CD4-positive, alpha-beta T cell treated with Interleukin-12 subunit alpha and Interleukin-12 subunit beta, for 1 hour (primary cell): Measurements from ENCODE around the gene CEP41.
"Not testable (repeated sequence)": the region's sequence is repeated elsewhere in the genome, so short reads cannot be mapped to it uniquely, and the experiment has no call there.

Experiments
- DNase-seq: peaks from one replicate; pipeline ENCODE4 v3.0.0-alpha.2; 2020

The CEP41 gene

DNA sequence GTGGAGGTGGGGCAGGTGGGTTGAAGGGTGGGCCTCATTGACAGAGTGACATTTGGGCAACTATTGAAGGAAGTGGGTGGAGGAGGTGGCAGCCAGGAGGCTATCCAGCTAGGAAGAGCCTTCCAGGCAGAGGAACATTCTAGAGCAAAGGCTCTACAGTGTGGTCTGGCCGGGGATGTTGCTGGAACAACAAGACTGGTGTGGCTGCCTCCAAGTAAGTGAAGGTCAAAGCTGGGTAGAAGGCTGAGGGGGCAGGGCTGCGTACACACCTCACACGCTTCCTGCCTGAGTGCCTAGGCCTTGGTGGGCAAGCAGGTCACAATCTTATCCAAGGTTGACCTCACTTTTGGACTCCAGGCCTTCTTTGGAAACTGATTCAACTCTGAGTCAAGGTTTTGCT, 53.9 kb downstream of the CEP41 start:
- DNase-seq = no peak

DNA sequence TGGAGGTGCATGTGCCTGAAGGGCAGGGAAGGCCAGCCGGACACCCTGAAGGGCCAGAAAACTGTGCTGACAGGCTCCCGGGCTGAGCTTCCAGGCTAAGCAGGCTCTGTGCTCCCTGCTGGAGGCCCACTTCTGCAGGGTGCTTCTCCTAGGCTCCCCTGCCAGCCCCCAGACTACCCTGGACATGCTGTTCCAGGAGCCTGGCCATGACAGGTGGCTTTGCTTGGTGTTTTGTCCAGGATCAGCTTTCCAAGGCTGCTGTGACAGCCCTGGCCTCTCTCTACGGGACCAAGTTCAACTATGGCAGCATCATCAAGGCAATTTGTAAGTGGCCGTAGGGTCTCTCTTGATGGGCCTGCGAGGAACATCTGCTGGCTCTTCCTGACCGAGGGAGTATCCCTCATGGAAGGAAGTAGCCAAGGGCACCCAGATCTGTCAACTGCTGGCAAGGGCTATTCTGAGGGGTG, 55.2 kb downstream of the CEP41 start:
- DNase-seq = no peak

DNA sequence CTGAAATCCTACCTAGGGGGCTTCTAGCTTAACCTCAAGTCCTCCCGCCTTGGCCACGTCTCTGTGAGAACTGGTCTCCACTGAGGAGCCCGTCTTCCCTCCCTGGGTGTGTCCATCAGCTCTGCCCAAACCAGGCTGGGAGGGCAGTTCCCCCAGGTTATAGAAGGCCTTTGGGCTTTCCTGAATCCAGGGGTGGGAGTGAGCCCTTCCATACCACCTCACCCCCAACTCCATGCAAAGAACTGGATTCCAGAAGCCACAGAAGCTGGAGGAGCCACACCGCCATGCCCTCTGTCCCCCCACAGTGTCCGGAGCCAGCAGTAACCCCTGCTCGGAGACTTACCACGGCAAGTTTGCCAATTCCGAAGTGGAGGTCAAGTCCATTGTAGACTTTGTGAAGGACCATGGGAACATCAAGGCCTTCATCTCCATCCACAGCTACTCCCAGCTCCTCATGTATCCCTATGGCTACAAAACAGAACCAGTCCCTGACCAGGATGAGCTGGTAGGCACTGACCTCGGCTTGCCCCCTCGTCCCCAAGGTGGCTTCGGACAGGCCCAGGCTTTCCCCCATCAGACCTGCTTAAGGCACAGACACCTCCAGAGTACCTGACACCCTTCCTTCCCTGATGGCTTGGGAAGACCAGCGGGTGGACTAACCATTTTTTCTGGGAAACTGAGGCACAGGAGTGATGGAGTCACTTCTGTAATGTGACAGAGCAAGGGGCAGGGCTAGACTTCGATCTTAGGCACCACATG, 55.8 kb downstream of the CEP41 start:
- DNase-seq = no peak

DNA sequence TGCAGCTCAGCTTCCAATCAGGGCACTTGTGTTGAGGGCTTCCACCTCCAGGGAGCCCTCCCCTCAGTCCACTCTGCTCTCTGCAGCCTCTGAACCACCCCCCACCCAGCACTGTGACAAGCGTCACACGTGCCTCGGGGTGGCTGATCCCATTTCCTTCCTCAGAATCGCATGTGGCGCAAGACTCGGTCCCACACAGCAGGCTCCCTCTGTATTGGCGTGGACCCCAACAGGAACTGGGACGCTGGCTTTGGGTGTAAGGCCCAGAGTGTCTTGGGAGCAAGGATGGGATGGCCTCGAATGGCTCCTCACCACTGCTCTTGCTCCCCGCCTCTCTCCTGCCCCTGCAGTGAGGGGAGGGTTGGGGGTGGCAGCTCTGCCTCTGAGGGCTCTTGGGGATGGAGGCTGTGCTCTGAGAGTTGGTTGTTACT, 56.4 kb downstream of the CEP41 start:
- DNase-seq = no peak

DNA sequence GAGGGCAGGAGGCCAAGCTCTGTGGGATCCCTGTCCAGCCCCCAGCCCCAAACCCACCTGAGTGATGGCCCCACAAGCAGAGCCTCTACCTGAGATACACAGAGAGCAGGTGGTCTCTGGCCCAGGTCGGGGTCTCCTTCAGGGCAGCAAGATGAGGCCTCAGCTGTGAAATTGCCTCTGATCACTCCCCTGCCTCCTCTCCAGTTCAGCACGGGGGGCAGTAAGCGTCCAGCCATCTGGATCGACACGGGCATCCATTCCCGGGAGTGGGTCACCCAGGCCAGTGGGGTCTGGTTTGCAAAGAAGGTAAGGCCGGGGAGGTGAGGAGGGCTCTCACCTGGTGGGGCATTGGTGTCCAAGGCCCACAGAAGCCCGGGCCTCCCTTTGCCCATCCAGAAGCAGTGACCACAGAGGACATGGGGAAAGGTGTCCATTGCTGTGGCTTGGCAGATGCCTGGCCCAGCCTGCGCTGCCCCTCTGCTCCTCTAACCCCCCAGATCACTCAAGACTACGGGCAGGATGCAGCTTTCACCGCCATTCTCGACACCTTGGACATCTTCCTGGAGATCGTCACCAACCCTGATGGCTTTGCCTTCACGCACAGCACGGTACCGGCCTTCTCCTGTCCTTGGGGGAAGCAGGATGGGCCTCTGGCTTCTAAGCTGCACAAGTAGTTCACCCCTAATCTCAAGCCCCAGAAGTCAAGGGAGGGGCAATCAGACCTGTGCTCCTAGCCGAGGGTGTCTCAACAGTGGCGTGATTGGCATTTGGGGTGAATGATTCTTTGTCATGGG, 57.4 kb downstream of the CEP41 start:
- no peak for DNase-seq

DNA sequence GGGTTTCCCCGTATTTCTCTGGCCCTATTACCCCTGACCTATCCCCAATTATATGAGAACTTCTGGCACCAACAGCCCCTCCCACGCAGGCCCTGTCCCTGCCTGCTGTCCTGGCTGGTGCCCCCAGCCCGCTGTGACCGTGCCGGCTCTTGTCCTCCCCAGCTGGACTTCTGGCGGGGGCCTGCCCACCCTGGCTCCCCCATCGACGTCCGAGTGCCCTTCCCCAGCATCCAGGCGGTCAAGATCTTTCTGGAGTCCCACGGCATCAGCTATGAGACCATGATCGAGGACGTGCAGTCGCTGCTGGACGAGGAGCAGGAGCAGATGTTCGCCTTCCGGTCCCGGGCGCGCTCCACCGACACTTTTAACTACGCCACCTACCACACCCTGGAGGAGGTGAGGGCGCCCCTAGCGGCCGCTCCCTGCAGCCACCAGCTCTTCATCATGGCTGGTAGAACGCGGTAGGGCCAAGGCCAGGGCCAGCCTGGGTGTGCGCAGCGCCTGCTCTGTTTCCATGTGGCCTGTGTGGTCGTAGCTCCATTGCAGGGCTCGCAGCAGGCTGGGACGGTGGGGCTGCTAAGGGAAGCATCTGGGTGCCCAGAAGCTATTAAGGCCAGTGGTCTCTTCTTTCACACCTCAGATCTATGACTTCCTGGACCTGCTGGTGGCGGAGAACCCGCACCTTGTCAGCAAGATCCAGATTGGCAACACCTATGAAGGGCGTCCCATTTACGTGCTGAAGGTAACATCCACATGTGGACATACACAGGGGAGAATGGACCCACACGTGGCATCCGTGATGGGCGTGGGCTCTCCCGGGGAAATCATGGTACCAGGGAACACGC, 59.1 kb downstream of the CEP41 start:
- DNase-seq = no peak

DNA sequence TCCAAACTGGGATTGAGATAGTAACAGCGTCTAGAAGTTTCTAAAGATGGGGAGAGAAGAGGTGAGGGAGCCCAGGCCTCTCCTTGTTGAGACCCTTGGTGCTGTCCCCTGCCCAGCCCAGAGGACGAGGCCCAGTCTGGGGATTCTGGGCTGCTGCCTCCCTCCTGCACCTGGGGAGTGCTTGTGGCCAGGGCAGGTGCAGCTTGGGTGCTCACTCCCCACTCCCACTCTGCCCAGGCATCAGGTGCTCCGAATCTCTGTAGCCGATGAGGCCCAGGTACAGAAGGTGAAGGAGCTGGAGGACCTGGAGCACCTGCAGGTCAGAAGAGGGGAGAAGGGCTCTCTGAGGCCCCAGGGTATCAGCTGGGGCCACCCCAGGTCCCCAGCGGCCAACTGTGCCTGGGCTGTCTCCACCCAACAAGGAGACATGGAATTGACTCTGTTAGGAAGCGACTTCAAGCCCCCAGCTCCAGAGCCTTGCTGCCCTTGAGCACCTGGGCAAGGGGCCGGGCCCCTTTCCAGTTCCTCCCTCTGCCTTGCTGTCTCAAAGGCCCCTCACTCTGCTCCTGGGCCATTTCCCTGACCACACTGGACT, 59.9 kb downstream of the CEP41 start:
- no peak for DNase-seq

DNA sequence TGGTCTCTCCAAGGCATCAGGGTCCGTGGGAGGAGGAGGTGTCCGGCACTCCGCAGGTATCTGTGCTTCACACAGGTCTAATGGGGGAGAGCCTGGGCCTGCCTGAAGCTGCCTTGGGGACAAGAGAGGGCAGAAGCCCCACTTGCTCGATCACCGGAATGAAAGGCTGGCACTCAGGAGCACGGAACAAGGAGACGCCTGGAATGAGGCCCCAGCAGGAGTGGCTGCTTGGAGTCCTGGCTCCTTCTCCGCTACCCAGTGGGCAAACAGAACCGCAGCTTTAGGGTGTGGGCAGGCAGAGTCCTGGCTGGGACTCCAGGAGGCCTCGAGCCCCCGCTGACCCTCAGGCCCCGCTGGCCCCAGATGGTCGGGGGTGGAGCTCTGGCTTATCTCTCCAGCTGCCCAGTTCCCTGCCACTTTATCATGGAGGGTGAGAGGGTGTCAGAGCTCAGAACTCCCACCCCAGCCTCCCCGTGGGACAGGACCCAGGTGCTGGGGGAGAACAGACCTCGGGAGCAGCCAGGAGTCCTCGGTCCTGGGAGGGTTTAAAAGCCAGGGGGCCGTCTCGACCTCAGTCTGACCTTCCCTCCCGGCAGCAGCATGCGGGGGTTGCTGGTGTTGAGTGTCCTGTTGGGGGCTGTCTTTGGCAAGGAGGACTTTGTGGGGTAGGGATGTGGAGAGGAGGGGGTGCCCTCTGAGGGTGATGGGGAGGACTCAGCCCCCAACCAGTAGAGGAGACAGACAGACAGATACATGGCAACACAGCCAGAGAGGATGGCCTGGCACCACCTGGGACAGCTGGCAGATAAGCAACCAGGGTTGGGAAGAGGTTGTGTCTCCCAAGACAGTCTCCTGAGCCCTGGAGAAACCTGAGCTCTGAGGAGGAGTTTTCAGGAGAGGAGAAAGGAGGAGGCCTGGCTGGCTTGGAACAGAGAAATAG, 60.6 kb downstream of the CEP41 start, which contains the start of gene CPA1:
Gene CPA1, plus strand, starts transcription at position 574 of the 940 bp plus-strand sequence. Its CDS starts 27 bp downstream, at position 601.
- DNase-seq = no peak

DNA sequence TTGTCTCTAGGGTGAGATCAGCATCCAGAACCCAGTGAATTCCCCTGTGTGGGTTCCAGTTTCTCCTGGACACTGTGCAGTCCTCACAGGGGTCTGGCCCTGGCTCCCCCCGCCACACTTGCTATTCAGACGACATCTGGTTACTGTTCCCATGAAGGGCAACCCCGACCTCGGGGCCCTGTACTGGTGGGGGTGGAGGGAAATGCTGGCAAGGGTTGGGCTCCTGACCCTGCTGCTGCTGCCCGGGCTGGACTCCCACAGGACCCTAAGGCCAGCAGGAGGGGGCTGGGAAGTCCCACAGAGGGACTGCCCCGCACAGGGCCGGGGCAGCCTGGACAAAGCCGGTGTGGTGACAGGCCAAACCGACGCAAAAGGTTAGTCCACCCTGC, 61.3 kb downstream of the CEP41 start:
- no peak for DNase-seq

DNA sequence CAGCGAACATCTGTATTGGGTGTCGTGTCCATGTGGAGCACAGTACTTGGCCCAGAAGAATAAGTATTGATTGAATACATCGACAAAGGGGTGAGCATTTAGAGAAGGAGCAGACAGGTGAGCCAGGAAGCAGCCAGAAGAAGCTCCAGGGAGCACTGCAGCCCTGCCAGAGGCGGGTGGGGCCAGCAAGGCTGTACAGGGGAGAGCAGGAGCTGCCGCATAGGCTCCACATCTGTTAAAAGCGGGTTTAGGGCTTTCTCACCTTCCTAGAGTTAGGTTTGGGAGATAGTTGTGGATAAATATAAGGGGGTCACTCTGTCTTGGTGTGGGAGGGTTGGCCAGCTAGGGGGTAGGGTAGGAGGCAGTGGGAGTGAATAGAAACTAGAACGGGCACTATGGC, 61.8 kb downstream of the CEP41 start:
- DNase-seq = no peak

DNA sequence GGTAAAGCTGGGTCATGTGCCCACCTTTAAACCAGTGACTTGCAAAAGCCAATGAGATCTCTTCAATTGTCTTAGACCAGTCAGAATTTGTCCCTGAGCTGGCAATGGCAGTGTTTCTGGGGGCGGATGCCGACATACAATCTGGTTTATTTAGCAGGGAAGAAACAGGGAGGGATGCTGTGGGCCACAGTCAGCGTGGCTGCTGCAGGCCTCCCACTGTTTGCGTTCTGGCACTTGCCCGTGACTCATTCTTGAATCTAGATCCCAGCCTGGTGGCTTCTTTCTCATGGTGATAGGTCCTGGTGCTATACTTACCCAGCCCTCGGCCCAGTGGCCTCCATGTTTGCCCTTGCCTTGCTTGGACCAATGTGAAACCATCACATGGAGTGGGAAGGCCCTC, 63.6 kb downstream of the CEP41 start:
- DNase-seq = no peak

DNA sequence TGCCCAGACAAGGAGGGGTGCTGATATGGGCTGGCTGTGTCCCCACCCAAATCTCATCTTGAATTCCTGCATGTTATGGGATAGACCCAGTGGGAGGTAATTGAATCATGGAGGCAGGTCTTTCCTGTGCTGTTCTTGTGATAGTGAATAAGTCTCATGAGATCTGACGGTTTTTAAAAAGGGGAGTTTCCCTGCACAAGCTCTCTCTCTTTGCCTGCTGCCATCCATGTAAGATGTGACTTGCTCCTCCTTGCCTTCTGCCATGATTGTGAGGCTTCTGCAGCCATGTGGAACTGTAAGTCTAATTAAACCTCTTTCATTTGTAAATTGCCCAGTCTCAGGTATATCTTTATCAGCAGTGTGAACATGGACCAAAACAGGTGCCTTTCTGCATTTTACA, 64.4 kb downstream of the CEP41 start:
- DNase-seq = not testable (repeated sequence)

DNA sequence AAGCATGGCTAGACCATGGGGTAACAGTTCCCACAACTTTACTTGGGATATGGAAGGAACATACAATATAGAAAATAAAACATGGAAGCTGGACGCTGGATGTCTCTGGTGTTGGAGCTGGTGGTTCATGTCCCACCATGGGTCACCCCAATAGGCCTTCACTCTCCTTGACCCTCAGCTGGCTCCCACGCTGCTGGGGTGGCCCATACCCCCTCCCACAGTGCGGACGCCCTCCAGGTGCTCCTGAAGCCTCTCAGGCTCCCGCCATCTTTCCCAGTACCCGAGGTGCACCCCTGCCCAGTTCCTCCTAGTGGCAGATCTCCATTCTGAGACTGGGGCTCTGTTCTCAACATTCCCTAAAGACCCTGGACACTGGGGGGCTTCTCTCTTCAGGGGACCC, 66.3 kb downstream of the CEP41 start:
- DNase-seq = no peak

DNA sequence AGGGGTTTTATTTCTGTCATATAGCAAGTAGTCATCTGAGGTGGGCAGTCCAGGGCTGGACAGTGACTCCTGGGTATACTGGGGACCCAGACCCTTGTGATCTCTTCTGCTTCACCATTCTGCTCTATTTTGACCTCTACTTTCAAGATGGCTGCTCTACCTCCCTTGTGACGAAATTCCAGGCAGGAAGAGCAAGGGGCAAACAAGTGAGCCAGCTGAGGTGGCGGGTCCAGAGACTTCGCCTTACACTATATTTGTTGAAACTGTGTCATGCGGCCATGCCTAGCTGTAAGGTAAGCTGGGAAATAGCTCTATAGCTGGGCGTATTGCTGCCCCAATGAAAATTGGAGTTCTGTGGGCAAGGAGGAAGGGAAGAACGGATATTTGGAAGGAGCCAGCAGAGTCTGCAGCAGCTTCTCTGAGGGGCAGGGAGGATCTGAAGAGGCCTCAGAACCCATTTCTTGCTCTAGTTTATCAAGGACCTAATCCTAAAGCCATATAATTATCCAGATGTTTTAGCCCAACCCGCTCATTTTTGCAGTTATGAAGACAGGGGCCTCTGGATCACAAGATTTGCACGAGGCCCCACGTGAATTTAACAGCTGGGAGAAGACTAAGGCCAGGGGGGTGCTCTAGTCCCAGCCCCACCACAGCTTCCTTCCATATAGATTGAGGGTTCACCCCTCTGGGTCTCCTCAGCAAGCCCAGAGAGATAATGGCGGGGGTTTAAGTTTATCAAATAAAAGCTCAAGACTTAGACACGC, 68.2 kb downstream of the CEP41 start:
- DNase-seq = no peak

DNA sequence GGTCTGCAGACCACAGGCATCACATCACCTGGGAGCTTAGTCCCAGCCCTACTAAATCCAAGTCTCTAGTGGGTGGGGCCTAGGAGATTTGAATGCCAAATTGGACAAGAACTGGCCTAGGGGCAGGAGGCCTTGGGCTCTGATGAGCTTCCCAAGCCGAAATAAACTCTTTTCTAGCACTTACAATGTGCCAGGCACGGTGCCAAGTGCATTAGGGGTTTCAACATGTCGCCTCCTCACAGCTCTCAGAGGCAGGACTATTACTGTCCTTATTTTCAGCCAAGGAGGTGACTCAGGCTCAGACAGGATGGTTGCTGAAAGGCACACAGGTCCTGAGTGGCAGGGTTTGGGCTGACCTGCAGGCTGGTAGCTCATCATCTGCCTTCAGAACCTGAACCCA, 69.8 kb downstream of the CEP41 start:
- DNase-seq = no peak

DNA sequence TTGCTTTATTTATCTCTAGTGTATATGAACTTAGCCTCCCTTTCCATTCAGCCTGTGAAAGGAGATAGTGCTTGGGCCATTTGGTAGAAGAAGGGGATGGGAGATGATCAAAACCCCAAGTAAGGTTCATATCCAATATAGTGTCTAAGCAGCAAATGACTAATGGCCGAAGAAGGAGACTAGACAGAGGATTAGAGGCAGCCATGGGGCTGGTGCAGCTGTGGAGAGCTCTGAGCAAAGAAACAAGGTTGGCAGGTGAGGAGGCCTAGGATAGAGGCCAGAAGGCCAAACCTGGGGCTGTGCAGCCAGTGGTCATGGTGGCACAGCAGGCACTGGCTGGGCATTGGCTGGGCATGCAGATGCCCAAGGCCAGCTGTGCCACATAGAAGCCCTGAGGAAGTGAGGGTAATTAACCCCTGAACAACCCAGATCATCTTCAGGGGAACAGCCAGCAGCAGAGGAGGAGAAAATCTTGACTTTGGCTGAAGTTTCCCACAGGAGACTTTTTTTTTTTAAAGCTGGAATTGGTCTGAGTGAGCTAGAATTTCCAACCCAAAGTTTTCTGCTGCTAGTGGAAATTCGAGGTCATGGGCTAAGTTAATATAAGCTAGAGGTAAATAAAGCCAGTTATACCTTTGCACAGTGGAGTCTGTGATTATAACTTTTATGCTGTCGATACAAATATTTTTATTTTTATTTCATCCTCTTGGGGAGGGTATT, 70.8 kb downstream of the CEP41 start:
- DNase-seq = no peak

DNA sequence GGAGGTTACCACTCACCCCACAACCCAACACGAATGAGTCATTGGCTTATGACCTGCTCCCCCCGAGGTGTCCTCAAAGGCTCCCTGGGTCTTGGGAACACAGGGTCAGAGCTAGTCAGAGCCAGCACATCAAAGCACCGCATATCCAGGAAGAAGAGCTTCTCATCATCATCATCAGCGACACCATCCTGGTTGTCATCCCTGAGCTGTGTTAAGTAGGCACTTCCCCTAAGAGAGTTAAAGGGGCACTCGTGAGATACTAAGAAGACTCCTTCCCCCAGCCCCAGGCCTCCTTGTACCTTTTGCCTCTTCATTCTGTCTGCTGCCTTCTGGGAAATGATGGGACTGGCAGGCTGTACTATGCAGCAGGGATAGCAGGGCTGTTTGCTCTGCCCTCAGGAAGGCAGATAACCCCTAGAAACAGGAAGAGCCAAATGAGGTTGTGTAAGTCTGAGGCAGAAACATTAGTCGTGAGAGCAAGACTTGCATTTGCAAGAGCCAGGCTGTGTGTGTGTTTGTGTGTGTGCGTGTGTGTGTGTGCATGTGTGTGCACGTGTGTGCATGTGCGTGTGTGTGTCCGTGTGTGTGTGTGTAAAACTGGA, 71.6 kb downstream of the CEP41 start:
- DNase-seq = no peak

DNA sequence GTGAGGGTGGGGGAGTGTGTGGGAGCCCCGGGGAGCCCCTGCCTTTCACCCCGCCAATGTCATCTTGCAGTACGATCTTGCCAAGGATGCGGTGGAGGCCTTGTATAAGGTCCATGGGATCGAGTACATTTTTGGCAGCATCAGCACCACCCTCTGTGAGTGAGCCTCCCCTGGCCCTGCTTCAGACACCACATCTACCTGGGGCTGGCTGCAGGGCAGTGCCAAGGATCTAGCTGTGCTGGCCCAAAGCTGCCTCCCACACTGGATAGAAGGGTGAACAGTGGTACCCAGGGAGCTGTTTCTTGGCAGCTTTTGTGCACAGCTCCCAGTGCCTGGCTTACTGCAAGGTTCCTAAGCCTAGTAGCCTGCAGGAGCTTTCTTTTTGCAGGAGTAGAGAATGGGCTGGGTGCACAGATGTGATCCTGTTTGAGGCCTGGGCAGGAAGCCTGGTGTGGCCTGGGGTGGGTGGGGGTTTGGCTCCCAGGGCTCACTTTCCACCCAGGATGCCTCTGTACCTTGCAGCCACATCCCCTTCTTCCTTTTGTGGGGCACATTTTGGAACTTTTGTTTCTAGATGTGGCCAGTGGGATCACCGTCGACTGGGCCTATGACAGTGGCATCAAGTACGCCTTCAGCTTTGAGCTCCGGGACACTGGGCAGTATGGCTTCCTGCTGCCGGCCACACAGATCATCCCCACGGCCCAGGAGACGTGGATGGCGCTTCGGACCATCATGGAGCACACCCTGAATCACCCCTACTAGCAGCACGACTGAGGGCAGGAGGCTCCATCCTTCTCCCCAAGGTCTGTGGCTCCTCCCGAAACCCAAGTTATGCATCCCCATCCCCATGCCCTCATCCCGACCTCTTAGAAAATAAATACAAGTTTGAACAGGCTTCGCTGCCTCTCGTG, 72.7 kb downstream of the CEP41 start:
- DNase-seq = no peak
